ENCODE data around the gene GADD45A. TPM values are rescaled to one million over a fixed set of nuclear protein-coding genes. Genes with fewer than 3 reads are reported as not detected.

The GADD45A gene
- total and polyA plus RNA-seq, 9 of the 15 experiments (the other 6 are each of a cell fraction or from before 2014, with no cell fraction given), result 21.3 to 156 (median 62.1) TPM

DNA sequence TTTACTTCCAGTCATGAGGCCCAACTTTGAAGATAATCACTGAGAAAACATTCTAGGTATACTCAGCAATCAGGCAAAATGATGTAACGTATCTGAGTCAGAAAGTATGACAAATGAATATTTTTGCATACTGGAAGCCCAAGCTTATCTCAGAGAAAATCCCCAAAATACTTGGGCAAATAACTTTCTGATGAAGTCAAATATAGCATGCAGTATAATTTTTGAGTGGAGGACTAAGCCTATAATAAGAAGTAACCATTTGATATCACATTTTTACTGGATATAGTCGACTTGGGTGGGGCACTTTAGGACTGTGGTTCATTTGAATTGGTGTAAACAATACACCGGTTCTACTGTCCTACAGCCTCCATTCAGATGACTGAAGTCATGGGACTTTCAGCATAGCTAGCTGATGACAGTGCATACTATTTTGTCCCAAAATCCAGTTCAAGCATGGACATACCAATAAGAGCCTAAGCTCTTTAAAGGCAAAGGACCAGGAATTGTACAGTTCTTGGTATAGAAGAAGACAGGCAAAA is 2.3 kb upstream of the GADD45A start (continued):
- TF ChIP-seq ZNF146 (CRISPR knock-in tag; IDR thresholded peaks at IDR 0.05; ENCODE audit: unreplicated experiment) (no peak), TBP (optimal IDR thresholded peaks at IDR 0.05; ENCODE audit: low read depth, low read length) (peak; percentile 17), POLR3A (IDR thresholded peaks at IDR 0.05; ENCODE audit: borderline replicate concordance, extremely low read depth, insufficient read depth, insufficient read length) (no peak), ERF (CRISPR knock-in tag; IDR thresholded peaks at IDR 0.05) (no peak), FOXP1 (CRISPR knock-in tag; IDR thresholded peaks at IDR 0.05) (no peak), ZNF766 (CRISPR knock-in tag; conservative IDR thresholded peaks at IDR 0.05) (peak; percentile 55; the same call in 1 of the 2 replicates), ZSCAN29 (IDR thresholded peaks at IDR 0.05) (no peak), TFAM (CRISPR knock-in tag; conservative IDR thresholded peaks at IDR 0.05) (no peak), BACH1 (tag; IDR thresholded peaks at IDR 0.05) (peak; percentile 89; the same call in 1 of the 2 replicates), DPF2 (IDR thresholded peaks at IDR 0.05) (peak; percentile 94), KLF10 (CRISPR knock-in tag; IDR thresholded peaks at IDR 0.05) (no peak), ZNF780A (CRISPR knock-in tag; IDR thresholded peaks at IDR 0.05) (no peak), ZNF316 (IDR thresholded peaks at IDR 0.05) (peak; percentile 70), EHMT2 (IDR thresholded peaks at IDR 0.05) (no peak), RCOR1 (IDR thresholded peaks at IDR 0.05; ENCODE audit: borderline replicate concordance in 1 of 2, low read depth in 2 of 2, low read length in 2 of 2) (peak in 1 of 2 experiments; percentile 45; a peak in 2 of 4 replicates), ZNF174 (CRISPR knock-in tag; IDR thresholded peaks at IDR 0.05) (no peak), RNF2 (IDR thresholded peaks at IDR 0.05) (peak; percentile 12; the same call in 1 of the 2 replicates), NR1H2 (CRISPR knock-in tag; IDR thresholded peaks at IDR 0.05) (no peak), CCAR2 (IDR thresholded peaks at IDR 0.05; ENCODE audit: low read depth, low read length) (no peak)
- TF ChIP-seq, protein P1, sequence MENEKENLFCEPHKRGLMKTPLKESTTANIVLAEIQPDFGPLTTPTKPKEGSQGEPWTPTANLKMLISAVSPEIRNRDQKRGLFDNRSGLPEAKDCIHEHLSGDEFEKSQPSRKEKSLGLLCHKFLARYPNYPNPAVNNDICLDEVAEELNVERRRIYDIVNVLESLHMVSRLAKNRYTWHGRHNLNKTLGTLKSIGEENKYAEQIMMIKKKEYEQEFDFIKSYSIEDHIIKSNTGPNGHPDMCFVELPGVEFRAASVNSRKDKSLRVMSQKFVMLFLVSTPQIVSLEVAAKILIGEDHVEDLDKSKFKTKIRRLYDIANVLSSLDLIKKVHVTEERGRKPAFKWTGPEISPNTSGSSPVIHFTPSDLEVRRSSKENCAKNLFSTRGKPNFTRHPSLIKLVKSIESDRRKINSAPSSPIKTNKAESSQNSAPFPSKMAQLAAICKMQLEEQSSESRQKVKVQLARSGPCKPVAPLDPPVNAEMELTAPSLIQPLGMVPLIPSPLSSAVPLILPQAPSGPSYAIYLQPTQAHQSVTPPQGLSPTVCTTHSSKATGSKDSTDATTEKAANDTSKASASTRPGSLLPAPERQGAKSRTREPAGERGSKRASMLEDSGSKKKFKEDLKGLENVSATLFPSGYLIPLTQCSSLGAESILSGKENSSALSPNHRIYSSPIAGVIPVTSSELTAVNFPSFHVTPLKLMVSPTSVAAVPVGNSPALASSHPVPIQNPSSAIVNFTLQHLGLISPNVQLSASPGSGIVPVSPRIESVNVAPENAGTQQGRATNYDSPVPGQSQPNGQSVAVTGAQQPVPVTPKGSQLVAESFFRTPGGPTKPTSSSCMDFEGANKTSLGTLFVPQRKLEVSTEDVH (IDR thresholded peaks at IDR 0.05; ENCODE audit: low read depth, partially characterized antibody), result no peak
- TF ChIP-seq, protein P2, sequence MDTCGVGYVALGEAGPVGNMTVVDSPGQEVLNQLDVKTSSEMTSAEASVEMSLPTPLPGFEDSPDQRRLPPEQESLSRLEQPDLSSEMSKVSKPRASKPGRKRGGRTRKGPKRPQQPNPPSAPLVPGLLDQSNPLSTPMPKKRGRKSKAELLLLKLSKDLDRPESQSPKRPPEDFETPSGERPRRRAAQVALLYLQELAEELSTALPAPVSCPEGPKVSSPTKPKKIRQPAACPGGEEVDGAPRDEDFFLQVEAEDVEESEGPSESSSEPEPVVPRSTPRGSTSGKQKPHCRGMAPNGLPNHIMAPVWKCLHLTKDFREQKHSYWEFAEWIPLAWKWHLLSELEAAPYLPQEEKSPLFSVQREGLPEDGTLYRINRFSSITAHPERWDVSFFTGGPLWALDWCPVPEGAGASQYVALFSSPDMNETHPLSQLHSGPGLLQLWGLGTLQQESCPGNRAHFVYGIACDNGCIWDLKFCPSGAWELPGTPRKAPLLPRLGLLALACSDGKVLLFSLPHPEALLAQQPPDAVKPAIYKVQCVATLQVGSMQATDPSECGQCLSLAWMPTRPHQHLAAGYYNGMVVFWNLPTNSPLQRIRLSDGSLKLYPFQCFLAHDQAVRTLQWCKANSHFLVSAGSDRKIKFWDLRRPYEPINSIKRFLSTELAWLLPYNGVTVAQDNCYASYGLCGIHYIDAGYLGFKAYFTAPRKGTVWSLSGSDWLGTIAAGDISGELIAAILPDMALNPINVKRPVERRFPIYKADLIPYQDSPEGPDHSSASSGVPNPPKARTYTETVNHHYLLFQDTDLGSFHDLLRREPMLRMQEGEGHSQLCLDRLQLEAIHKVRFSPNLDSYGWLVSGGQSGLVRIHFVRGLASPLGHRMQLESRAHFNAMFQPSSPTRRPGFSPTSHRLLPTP (IDR thresholded peaks at IDR 0.05; ENCODE audit: borderline replicate concordance, extremely low read depth, insufficient read length), result no peak
- TF ChIP-seq, protein P3, sequence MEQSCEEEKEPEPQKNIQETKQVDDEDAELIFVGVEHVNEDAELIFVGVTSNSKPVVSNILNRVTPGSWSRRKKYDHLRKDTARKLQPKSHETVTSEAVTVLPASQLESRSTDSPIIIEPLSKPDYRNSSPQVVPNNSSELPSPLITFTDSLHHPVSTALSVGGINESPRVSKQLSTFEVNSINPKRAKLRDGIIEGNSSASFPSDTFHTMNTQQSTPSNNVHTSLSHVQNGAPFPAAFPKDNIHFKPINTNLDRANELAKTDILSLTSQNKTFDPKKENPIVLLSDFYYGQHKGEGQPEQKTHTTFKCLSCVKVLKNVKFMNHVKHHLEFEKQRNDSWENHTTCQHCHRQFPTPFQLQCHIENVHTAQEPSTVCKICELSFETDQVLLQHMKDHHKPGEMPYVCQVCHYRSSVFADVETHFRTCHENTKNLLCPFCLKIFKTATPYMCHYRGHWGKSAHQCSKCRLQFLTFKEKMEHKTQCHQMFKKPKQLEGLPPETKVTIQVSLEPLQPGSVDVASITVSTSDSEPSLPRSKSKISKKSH (CRISPR knock-in tag; IDR thresholded peaks at IDR 0.05), result no peak
- TF ChIP-seq, protein P4, sequence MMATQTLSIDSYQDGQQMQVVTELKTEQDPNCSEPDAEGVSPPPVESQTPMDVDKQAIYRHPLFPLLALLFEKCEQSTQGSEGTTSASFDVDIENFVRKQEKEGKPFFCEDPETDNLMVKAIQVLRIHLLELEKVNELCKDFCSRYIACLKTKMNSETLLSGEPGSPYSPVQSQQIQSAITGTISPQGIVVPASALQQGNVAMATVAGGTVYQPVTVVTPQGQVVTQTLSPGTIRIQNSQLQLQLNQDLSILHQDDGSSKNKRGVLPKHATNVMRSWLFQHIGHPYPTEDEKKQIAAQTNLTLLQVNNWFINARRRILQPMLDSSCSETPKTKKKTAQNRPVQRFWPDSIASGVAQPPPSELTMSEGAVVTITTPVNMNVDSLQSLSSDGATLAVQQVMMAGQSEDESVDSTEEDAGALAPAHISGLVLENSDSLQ (IDR thresholded peaks at IDR 0.05), result peak; percentile 68
